Measurements from ENCODE around the gene P2RX3. TPM values are rescaled to one million over a fixed set of nuclear protein-coding genes. Genes with fewer than 3 reads are reported as not detected.

The P2RX3 gene
- total and polyA plus RNA-seq, 10 of the 15 experiments (the other 5 are each of a cell fraction or from before 2014, with no cell fraction given): 0.05 to 0.12 TPM; not detected in 8

GRCh38 chr11:57397394-57397990 is 59.3 kb downstream of the P2RX3 start:
- in situ Hi-C loops (cut with MboI) (no loop called here), intact Hi-C loops (cut with micrococcal nuclease; ENCODE audit: unreplicated experiment) (no loop called here)
- CTCF ChIA-PET: interaction anchor here (1.3 kb wide), 1 partner anchor 45 kb away, joined by 3 read pairs; no protein-coding TSS in a partner anchor

GRCh38 chr11:57399221-57399620 is 61.1 kb downstream of the P2RX3 start:
- Histone ChIP-seq H3K4me3 (no peak overlapping the region), H4K20me1 (ENCODE audit: control insufficient read depth, insufficient read depth) (no peaks in the 10 kb centered on the region), H3K79me2 (ENCODE audit: control insufficient read depth, insufficient read depth, low read length) (no peaks in the 10 kb centered on the region), H3K36me3 (ENCODE audit: control insufficient read depth in 2 of 2, insufficient read depth in 2 of 2, low read length in 1 of 2) (peaks cover 0 to 3% of the 10 kb centered on the region in 2 experiments; a peak in 2 of 4 replicates), H3K9ac (ENCODE audit: control insufficient read depth, insufficient read depth, low read length) (no peak overlapping the region), H3K9me3 (replicated peaks; ENCODE audit: control insufficient read depth, insufficient read depth, low read length) (no peaks in the 10 kb centered on the region), H3K27me3 (replicated peaks in 1 of 2; ENCODE audit: control insufficient read depth in 2 of 2, insufficient read depth in 2 of 2, low read length in 1 of 2) (no peaks in the 10 kb centered on the region), H2AFZ (ENCODE audit: control insufficient read depth, low read depth, low read length) (no peak overlapping the region), H3K4me2 (ENCODE audit: control insufficient read depth, insufficient read depth) (no peak overlapping the region), H3K4me1 (ENCODE audit: control insufficient read depth, insufficient read depth, low read length) (no peaks in the 10 kb centered on the region), H3K27ac (ENCODE audit: control insufficient read depth, insufficient read depth) (no peak overlapping the region)
- in situ Hi-C loops (cut with MboI) (no loop called here), intact Hi-C loops (cut with micrococcal nuclease; ENCODE audit: unreplicated experiment) (no loop called here)
- ChIA-PET SMC1A (ENCODE audit: uncharacterized antibody, unreplicated experiment) (no interaction called here), POLR2A (interaction anchor here (1.3 to 1.4 kb wide), 2 partner anchors 19 to 27 kb away, joined by 3 to 4 read pairs; no protein-coding TSS in a partner anchor), RAD21 (ENCODE audit: unreplicated experiment) (interaction anchor here (0.6 kb wide), 1 partner anchor 315 kb away, joined by 3 read pairs; no protein-coding TSS in a partner anchor), CTCF (no interaction called here)
- BruUV-seq (replicated peaks): no TSS peak
- ATAC-seq (no peak), DNase-seq (ENCODE audit: low read depth, low spot score) (no peak), FAIRE-seq (no peak)
- WGBS (ENCODE audit: insufficient coverage, insufficient replicate concordance, low lambda C conversion rate, missing lambda C conversion rate): 77% methylated on average over 5 of the region's 5 CpGs
- no peak for TF ChIP-seq PBX3 (IDR thresholded peaks at IDR 0.05; ENCODE audit: insufficient replicate concordance, low read depth, low read length)
- no peak for TF ChIP-seq BMI1 (IDR thresholded peaks at IDR 0.05; ENCODE audit: borderline replicate concordance)
- no peak for TF ChIP-seq ZZZ3 (IDR thresholded peaks at IDR 0.05; ENCODE audit: control insufficient read depth, insufficient read length, low read depth)
- no peak for TF ChIP-seq EZH2 (IDR thresholded peaks at IDR 0.05; ENCODE audit: borderline replicate concordance, control insufficient read depth, low read depth, low read length)
- TF ChIP-seq STAT3 (IDR thresholded peaks at IDR 0.05; ENCODE audit: low read depth, low read length): no peak
- no peak for TF ChIP-seq ELK1 (IDR thresholded peaks at IDR 0.05; ENCODE audit: low read depth, low read length)
- no peak for TF ChIP-seq ETV6 (conservative IDR thresholded peaks at IDR 0.05 in 1 of 2, IDR thresholded peaks at IDR 0.05 in 1 of 2; ENCODE audit: borderline replicate concordance in 1 of 2, low read depth in 1 of 2)
- TF ChIP-seq NR2C2 (IDR thresholded peaks at IDR 0.05; ENCODE audit: borderline replicate concordance, control insufficient read depth, insufficient read length, low read depth): no peak

More at GRCh38 chr11:57397394-57397990, 59.3 kb downstream of the P2RX3 start:
- ATAC-seq (no peak), DNase-seq (ENCODE audit: low read depth, low spot score) (no peak), FAIRE-seq (no peak)
- H3K4me3 ChIP-seq: no peak overlapping the region
- ChIA-PET SMC1A (ENCODE audit: uncharacterized antibody, unreplicated experiment) (interaction anchor here (1.0 to 1.3 kb wide), 2 partner anchors 8 to 44 kb away, joined by 3 to 4 read pairs; no protein-coding TSS in a partner anchor), RAD21 (ENCODE audit: unreplicated experiment) (no interaction called here), POLR2A (no interaction called here)
- no peak overlapping the region for H3K9ac ChIP-seq (ENCODE audit: control insufficient read depth, insufficient read depth, low read length)
- H4K20me1 ChIP-seq (ENCODE audit: control insufficient read depth, insufficient read depth): no peaks in the 10 kb centered on the region
- H3K79me2 ChIP-seq (ENCODE audit: control insufficient read depth, insufficient read depth, low read length): no peaks in the 10 kb centered on the region
- no peaks in the 10 kb centered on the region for H3K9me3 ChIP-seq (replicated peaks; ENCODE audit: control insufficient read depth, insufficient read depth, low read length)
- no peak overlapping the region for H3K27ac ChIP-seq (ENCODE audit: control insufficient read depth, insufficient read depth)
- H3K27me3 ChIP-seq (replicated peaks in 1 of 2; ENCODE audit: control insufficient read depth in 2 of 2, insufficient read depth in 2 of 2, low read length in 1 of 2): no peaks in the 10 kb centered on the region
- no peaks in the 10 kb centered on the region for H3K36me3 ChIP-seq (ENCODE audit: control insufficient read depth in 2 of 2, insufficient read depth in 2 of 2, low read length in 1 of 2)
- H2AFZ ChIP-seq (ENCODE audit: control insufficient read depth, low read depth, low read length): no peak overlapping the region
- H3K4me1 ChIP-seq (ENCODE audit: control insufficient read depth, insufficient read depth, low read length): no peaks in the 10 kb centered on the region
- BruUV-seq (replicated peaks): no TSS peak
- 0 out of 2 replicates have a peak, but pooled peaks have one; percentile 21 for TF ChIP-seq POLR2AphosphoS5 (IDR thresholded peaks at IDR 0.05; ENCODE audit: low read length)
- no peak for TF ChIP-seq ZNF217 (IDR thresholded peaks at IDR 0.05)
- TF ChIP-seq RELB (IDR thresholded peaks at IDR 0.05; ENCODE audit: low read depth): no peak
- H3K4me2 ChIP-seq (ENCODE audit: control insufficient read depth, insufficient read depth): no peak overlapping the region
- 61% methylated on average over 4 of the region's 4 CpGs for WGBS (ENCODE audit: insufficient coverage, insufficient replicate concordance, low lambda C conversion rate, missing lambda C conversion rate)
